Colonic mucosa (tissue), 4 donors: ENCODE data around the gene NOP10. TPM values are rescaled to one million over a fixed set of nuclear protein-coding genes. Genes with fewer than 3 reads are reported as not detected.

ENCODE experiments used
- DNase-seq: peaks from one replicate; pipeline ENCODE4 v3.0.0-alpha.2; 2020
- H3K27ac ChIP-seq: fragments of 200-600 bp; one replicate; pipeline ENCODE4 v1.8.0; 2021
- H3K27me3 ChIP-seq: fragments of 200-600 bp; one replicate; pipeline ENCODE4 v1.8.0; 2021
- H3K36me3 ChIP-seq: fragments of 200-600 bp; one replicate; pipeline ENCODE4 v1.8.0; 2021
- H3K4me1 ChIP-seq: fragments of 200-600 bp; one replicate; pipeline ENCODE4 v1.8.0; 2021; ENCODE audit warnings: mild to moderate bottlenecking
- H3K4me3 ChIP-seq: fragments of 200-600 bp; one replicate; pipeline ENCODE4 v1.8.0; 2021
- H3K9ac ChIP-seq, 2 donors: one replicate each; pipeline ENCODE4 v1.7.0; 2013; ENCODE audit warnings: control low read depth in 2 of 2, low read depth in 2 of 2, low read length in 2 of 2
- H3K9me3 ChIP-seq: fragments of 200-600 bp; one replicate; pipeline ENCODE4 v1.8.0; 2021
- intact Hi-C: fragments of 100-400 bp; cut with DNase I; formaldehyde crosslinking; loops from one replicate; pipeline ENCODE4 v1.14.1; 2022
- total RNA-seq, 2 donors: library from RNA; stranded (reverse); fragmentation: NEBNext Ultra II Directional in 1 of 2; extraction: Animal tissue kit (Norgen Biotek cat#: 25700) in 1 of 2; gene quantifications; one replicate each; pipeline ENCODE4 v1.2.1, GENCODE V29; 2021
- TF ChIP-seq, protein P1 (sequence below): fragments of 200-600 bp; IDR thresholded peaks from one replicate; pipeline ENCODE4 v1.8.0; 2022; ENCODE audit warnings: antibody characterized with exemption, mild to moderate bottlenecking
- donor health status: healthy.
- donor health status: DM: no; HTN: no; CAD: no.
- donor health status: DM: no; HTN: no; CAD: no.

The NOP10 gene
- total RNA-seq, 2 donors from 2014 or later, result 143 to 184 TPM

DNA sequence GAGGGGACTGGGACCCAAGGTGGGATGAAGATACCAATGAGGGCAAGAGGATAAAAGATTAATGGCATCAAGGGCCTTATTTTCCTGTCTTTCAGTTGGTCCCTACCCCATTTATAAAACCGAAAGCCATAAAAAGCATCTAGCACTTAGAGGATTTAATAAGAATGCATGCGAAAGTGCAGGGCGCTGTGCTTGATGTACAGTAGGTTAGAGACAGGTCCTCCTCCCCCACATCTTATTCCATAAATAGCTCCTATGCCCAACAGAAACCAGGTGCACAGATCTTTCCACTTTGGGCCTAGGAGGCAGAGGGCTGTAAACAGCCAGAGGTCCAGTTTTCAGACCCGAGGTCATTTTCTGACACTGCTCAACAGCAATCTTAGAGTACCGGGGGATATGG lies 22.9 kb upstream of the NOP10 start:
- no peaks in the 10 kb centered on the region for H3K9me3 ChIP-seq
- no peak for DNase-seq
- H3K27ac ChIP-seq, result peak overlapping the region; percentile 100
- no peaks in the 10 kb centered on the region for H3K27me3 ChIP-seq
- TF ChIP-seq, protein P1, sequence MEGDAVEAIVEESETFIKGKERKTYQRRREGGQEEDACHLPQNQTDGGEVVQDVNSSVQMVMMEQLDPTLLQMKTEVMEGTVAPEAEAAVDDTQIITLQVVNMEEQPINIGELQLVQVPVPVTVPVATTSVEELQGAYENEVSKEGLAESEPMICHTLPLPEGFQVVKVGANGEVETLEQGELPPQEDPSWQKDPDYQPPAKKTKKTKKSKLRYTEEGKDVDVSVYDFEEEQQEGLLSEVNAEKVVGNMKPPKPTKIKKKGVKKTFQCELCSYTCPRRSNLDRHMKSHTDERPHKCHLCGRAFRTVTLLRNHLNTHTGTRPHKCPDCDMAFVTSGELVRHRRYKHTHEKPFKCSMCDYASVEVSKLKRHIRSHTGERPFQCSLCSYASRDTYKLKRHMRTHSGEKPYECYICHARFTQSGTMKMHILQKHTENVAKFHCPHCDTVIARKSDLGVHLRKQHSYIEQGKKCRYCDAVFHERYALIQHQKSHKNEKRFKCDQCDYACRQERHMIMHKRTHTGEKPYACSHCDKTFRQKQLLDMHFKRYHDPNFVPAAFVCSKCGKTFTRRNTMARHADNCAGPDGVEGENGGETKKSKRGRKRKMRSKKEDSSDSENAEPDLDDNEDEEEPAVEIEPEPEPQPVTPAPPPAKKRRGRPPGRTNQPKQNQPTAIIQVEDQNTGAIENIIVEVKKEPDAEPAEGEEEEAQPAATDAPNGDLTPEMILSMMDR, result no peak
- H3K4me3 ChIP-seq, result peak overlapping the region; percentile 76
- no peaks in the 10 kb centered on the region for H3K36me3 ChIP-seq
- intact Hi-C loops, result loop anchor here (2.0 to 10.0 kb wide), 2 partner anchors 23 to 131 kb away; partner anchors contain the start of genes NOP10 and NUTM1
- H3K9ac ChIP-seq, result peak overlapping the region; percentile 64 to 92
- peaks cover 8% of the 10 kb centered on the region for H3K4me1 ChIP-seq

DNA sequence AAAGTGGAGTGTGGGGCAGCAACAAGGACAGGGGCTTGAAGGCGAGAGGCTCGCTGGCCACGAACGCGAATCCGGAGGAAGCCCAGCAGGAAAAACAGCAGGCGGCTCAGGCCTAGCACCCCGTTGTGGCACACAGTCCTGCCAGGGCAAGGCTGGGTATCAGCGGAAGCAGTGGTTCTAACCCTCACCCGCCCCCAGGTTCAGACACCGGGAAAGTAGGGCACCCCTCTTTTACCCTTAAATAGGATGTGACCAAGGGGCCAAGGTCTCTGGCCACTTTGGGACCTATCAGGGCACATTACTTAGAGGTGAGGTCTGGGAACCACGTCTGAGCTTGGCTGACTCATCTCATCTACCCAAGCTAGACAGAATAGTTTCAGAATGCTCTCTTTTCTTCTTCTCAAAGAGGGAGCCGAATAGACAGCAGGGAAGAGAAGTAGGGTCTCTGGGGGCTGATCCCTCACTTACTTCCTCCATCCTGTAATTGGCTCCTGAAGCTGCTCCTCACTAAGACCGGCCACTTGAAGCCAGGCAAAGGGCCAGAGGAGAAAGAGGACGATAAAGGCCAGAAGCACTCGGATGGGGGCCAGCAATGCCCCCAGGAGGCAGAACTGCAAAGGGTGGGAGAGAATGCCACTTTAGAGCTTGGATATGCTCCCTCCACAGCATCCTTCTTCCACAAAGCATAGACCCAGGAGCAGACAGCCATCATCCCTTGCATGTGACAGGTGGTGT lies 22.3 kb upstream of the NOP10 start:
- H3K36me3 ChIP-seq, result no peaks in the 10 kb centered on the region
- no peak for DNase-seq
- TF ChIP-seq, protein P1, result no peak
- no peaks in the 10 kb centered on the region for H3K27me3 ChIP-seq
- H3K4me1 ChIP-seq, result peaks cover 8% of the 10 kb centered on the region
- H3K9ac ChIP-seq, result peak overlapping the region; percentile 64 to 92
- no peaks in the 10 kb centered on the region for H3K9me3 ChIP-seq
- peak overlapping the region; percentile 100 for H3K27ac ChIP-seq
- intact Hi-C loops, result loop anchor here (10.0 kb wide), 1 partner anchor 130 kb away; no protein-coding TSS in a partner anchor
- peak overlapping the region; percentile 76 for H3K4me3 ChIP-seq

DNA sequence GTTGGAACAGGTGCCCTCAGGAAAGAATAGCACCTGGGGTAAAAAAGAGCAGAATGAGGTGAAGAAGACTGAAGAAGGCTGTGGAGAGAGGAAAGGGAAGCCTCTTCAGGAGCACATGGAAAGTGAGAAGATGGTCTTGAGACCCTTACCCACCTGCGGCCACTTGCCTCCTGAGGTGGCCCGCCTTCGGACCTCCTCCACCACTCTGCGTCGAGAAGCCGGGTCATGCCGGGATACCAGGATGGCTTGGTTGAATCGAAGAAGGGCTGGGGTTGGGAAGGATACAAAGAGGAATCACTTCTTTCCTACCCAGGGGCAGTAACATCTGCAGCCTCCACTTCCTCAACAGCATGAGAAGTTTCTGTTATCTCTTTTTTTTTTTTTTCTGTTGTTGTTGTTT lies 21.1 kb upstream of the NOP10 start:
- peaks cover 8% of the 10 kb centered on the region for H3K4me1 ChIP-seq
- H3K36me3 ChIP-seq, result no peaks in the 10 kb centered on the region

DNA sequence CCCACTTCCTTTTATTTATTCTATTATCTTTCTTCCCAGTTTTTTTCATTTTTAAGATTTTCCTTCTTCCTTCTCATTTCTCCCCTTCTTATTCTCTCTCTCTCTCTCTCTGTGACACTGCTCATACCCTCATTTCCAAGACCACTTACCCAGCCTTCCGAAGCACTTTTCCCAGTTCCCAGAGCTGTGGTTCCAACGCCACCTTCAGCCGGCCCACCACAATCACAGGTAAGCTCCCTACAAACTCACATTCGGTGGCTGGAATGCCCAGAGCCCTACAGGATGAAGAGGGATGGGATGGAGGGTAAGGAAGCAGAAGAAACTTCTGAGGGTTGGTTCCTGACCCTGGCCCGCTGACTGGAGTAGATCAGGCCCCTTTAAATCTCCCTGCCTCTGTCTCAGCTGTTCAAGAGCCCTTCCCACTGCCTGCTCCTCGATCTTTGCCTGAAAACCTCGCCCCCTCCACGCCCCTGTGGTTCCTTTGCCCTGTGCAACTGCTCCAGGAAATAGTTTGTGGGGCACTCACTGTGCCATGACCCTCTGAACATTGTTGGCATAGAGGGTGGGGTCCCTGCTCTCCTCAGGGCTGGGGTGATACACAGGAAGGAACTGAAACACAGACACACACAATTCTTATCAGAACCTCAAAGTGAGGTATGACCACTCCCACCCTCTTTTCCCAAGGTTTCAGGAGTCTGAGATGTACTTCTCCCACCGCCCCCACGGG lies 19.3 kb upstream of the NOP10 start:
- DNase-seq, result peak; percentile 92
- intact Hi-C loops, result loop anchor here (10.0 kb wide), 1 partner anchor 127 kb away; no protein-coding TSS in a partner anchor
- Histone ChIP-seq H3K27ac (peak overlapping the region; percentile 84), H3K36me3 (peaks cover 9% of the 10 kb centered on the region), H3K9me3 (no peaks in the 10 kb centered on the region), H3K27me3 (no peaks in the 10 kb centered on the region), H3K4me3 (no peak overlapping the region), H3K4me1 (peaks cover 8% of the 10 kb centered on the region), H3K9ac (peak overlapping the region; percentile 36 to 74)
- TF ChIP-seq, protein P1, result no peak

More for the DNA sequence above, 21.1 kb upstream of the NOP10 start:
- no peak for DNase-seq
- H3K9ac ChIP-seq, result no peak overlapping the region
- H3K4me3 ChIP-seq, result no peak overlapping the region
- no peaks in the 10 kb centered on the region for H3K9me3 ChIP-seq
- no peaks in the 10 kb centered on the region for H3K27me3 ChIP-seq
- intact Hi-C loops, result loop anchor here (10.0 kb wide), 1 partner anchor 129 kb away; no protein-coding TSS in a partner anchor
- H3K27ac ChIP-seq, result no peak overlapping the region
- TF ChIP-seq, protein P1, result no peak

DNA sequence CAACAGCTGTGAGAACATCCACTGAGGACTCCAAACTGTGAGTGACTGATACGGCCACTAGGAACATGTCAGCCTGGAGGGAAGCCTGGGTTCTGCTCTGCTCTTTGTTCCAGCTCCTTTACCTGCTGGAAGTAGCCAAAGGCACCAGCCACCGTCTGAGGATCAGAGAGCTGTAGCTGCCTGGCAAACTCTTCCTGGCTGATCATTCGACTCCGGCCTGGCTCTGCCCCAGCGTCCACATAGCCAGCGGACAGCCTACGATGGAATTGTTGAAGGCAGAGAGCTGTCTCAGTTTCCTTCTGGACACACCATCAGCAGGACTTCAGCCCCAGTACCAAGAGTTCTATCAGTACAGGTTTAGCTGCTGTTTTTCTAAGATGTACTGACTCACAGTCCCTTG lies 18.3 kb upstream of the NOP10 start:
- H3K4me3 ChIP-seq, result no peak overlapping the region
- H3K27ac ChIP-seq, result no peak overlapping the region
- H3K9me3 ChIP-seq, result no peaks in the 10 kb centered on the region
- H3K4me1 ChIP-seq, result peaks cover 8% of the 10 kb centered on the region
- TF ChIP-seq, protein P1, result no peak
- H3K36me3 ChIP-seq, result peaks cover 15% of the 10 kb centered on the region
- no peak for DNase-seq
- H3K9ac ChIP-seq, result peak overlapping the region in 1 of 2 donors; percentile 21
- H3K27me3 ChIP-seq, result no peaks in the 10 kb centered on the region
- intact Hi-C loops, result loop anchor here (10.0 kb wide), 1 partner anchor 126 kb away; no protein-coding TSS in a partner anchor
